Motor neuron (in vitro differentiated cells): ENCODE measurements around the gene CASKIN2. TPM values are rescaled to one million over a fixed set of nuclear protein-coding genes. Genes with fewer than 3 reads are reported as not detected.
"Not testable (repeated sequence)": the region's sequence is repeated elsewhere in the genome, so short reads cannot be mapped to it uniquely, and the experiment has no call there.

ENCODE experiments used
- ATAC-seq, 8 experiments: fragments of 200-7000 bp; cut with Tn5 transposase; replicated peaks in 6 of 8; 2 replicates each; pipeline ENCODE4 v1.8.0; 2021; ENCODE audit warnings: mild to moderate bottlenecking in 8 of 8, moderate library complexity in 8 of 8
- H3K27ac ChIP-seq, 2 donors: fragments of 250-450 bp; sonication (Bioruptor Pico); 2 replicates each; pipeline ENCODE4 v1.9.0; 2021; ENCODE audit warnings: antibody characterized with exemption in 2 of 2, mild to moderate bottlenecking in 2 of 2, moderate library complexity in 1 of 2
- H3K4me1 ChIP-seq, 2 donors: fragments of 250-450 bp; sonication (Bioruptor Pico); replicated peaks in 1 of 2; 2 replicates each; pipeline ENCODE4 v1.6.1; 2021; ENCODE audit warnings: antibody characterized with exemption in 2 of 2, mild to moderate bottlenecking in 2 of 2, moderate library complexity in 1 of 2
- H3K4me3 ChIP-seq, 5 donors: fragments of 250-450 bp; sonication (Bioruptor Pico); 2 replicates each; pipeline ENCODE4 v1.9.0; 2021; ENCODE audit warnings: antibody characterized with exemption in 5 of 5, mild to moderate bottlenecking in 5 of 5, moderate library complexity in 4 of 5
- WGBS, 10 experiments: fragments of 450-650 bp; shearing (Covaris generic); methylation state at CpG; one replicate each; pipeline ENCODE4 v1.0.0; 2022; 5-methylcytosine and 5-hydroxymethylcytosine counted together
- in situ Hi-C, 9 experiments: fragments of 400-800 bp; cut with MboI; loops; one replicate each; pipeline ENCODE4 v1.15.0; 2021; ENCODE audit warnings: low sequenced_read_pairs in 9 of 9, low pct_unique_long_range_greater_than_20kb in 2 of 9; ENCODE audit not compliant: unreplicated experiment in 9 of 9
- total RNA-seq, 8 experiments: library from RNA; unstranded; fragments of 300-600 nt; gene quantifications; 2 replicates each; pipeline versions ENCODE4 v1.2.3 to v1.2.4, GENCODE V29; 2022

Gene CASKIN2
- total RNA-seq, 8 experiments from 2014 or later = 2.2 to 10.8 (median 6.4) TPM

DNA sequence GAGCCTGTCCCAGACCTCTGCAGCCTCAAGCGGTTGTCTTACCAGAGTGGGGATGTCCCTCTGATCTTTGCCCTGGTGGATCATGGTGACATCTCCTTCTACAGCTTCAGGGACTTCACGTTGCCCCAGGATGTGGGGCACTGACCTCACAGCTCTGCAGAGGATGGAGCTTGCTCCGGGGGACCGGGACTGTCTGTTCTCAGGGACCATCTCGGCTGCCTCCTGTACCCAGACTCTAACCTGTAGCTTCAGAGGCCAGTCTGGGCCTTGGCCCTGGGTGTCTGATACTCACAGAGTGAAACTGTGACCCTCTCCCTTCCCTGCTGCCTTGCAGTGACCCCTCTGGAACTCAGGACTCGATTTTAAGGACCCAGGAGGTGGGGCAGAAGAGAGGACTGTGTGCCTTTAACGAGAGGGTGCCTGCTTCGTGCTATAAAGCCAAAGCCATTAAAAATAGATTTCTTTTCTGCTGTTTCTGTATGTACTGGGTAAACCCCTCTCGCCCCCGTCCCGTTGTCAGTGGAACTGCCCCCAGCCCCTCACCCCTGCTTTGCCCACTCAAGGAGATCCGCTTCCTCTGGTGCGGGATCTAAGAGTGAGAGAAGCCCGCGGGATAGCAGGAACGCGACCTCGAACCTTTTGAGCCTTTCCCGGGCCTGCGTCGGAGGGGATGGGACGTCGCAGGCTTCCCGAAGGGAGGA, 9.1 kb upstream of the CASKIN2 start:
- H3K4me3 ChIP-seq = peak overlapping the region; percentile 36 to 54 (median 52)
- H3K4me1 ChIP-seq = peaks cover 0 to 5% of the 10 kb centered on the region in 2 donors
- WGBS, 10 experiments = 43 to 100% (median 85%) methylated on average over 1 to 4 of the region's 24 CpGs; no CpG with 5 or more reads in 3 of the 10 experiments
- no peak overlapping the region for H3K27ac ChIP-seq
- in situ Hi-C loops = no loop called here
- ATAC-seq = no peak

- Histone ChIP-seq H3K4me3 (no peak overlapping the region), H3K27ac (no peak overlapping the region), H3K4me1 (peaks cover 0 to 5% of the 10 kb centered on the region in 2 donors)
- WGBS, 10 experiments = 60 to 100% (median 94%) methylated on average over 1 to 2 of the region's 7 CpGs; no CpG with 5 or more reads in 6 of the 10 experiments
- in situ Hi-C loops = no loop called here
- no peak for ATAC-seq
Measured at GRCh38 chr17:75523647-75524046, 8.3 kb upstream of the CASKIN2 start.

GRCh38 chr17:75521951-75522727, 6.8 kb upstream of the CASKIN2 start:
- Histone ChIP-seq H3K4me1 (peaks cover 4 to 10% of the 10 kb centered on the region in 2 donors), H3K4me3 (no peak overlapping the region), H3K27ac (no peak overlapping the region)
- in situ Hi-C loops = no loop called here
- 82 to 100% (median 98%) methylated on average over 1 to 15 of the region's 33 CpGs; no CpG with 5 or more reads in 6 of the 10 experiments for WGBS, 10 experiments
- no peak for ATAC-seq

DNA sequence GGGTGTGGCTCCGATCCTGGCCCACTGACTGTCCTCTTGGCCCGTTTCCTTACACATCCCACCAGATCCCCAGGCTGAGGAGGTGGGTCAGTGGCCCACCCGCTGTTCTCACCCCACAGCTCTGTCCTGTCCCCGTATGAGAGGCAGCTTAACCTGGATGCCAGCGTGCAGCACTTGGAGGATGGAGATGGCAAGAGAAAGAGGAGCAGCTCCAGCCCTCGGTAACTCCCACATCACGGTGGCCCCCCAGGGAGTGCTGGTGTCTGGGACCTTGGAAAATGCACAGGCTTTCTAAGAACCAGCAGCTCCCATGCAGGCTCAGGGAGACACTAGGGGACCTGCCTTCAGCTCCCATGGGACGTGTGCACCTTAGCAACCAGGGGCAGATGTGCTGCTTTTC, 6.0 kb upstream of the CASKIN2 start:
- no peak for ATAC-seq
- Histone ChIP-seq H3K4me3 (no peak overlapping the region), H3K27ac (no peak overlapping the region), H3K4me1 (peaks cover 4 to 10% of the 10 kb centered on the region in 2 donors)
- WGBS, 10 experiments = 78 to 94% (median 84%) methylated on average over 1 to 8 of the region's 8 CpGs; no CpG with 5 or more reads in 6 of the 10 experiments
- in situ Hi-C loops = no loop called here

DNA sequence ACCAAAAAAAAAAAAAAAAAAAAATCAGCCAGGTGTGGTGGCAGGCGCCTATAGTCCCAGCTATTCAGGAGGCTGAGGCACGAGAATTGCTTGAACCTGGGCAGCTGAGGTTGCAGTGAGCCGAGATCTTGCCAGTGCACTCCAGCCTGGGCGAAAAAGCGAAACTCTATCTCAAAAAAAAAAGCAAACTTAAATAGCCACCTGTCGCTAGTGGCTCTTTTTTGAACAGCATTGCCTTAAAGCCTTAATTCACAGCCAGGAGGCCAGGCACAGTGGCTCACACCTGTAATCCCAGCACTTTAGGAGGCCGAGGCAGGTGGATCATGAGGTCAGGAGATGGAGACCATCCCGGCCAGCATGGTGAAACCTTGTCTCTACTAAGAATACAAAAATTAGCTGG, 5.1 kb upstream of the CASKIN2 start:
- in situ Hi-C loops, ATAC-seq, H3K27ac ChIP-seq, H3K4me3 ChIP-seq: not testable (repeated sequence)
- peaks cover 4 to 10% of the 10 kb centered on the region in 2 donors for H3K4me1 ChIP-seq
- WGBS, 10 experiments = 85 to 100% (median 98%) methylated on average over 1 to 7 of the region's 8 CpGs; no CpG with 5 or more reads in 3 of the 10 experiments

DNA sequence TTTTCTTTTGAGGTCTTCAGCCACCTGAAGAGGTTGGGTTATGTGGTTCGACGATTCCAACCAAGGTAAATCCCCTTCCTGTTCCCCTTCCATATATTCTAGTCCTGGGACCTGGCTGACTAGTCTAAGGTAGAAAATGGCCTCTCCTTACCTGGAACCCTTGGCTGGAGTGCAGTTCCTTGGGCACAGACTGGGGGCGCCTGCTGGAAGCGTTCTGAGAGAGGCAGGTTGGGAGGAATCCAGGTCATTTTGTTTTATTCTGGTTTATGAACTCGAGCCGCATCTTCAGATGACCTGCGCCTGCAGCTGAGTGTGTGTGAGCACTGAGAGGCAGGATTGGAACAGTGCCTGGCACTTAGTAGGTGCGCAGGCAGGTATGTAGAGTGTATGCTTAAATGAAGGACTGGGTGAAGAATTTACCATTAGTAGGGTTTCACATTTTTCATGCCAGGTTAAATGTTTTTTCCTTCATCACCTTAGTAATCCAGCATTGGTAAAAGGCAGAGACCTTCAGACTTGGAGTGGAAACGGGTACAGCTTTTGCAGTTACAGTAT, 3.7 kb upstream of the CASKIN2 start:
- no peak overlapping the region for H3K4me3 ChIP-seq
- in situ Hi-C loops = no loop called here
- no peak overlapping the region for H3K27ac ChIP-seq
- peaks cover 7 to 8% of the 10 kb centered on the region in 2 donors for H3K4me1 ChIP-seq
- 89 to 100% (median 97%) methylated on average over 1 to 8 of the region's 9 CpGs; no CpG with 5 or more reads in 2 of the 10 experiments for whole genome bisulfite sequencing, 10 experiments
- no peak for ATAC-seq

GRCh38 chr17:75518201-75518600, 2.9 kb upstream of the CASKIN2 start:
- whole genome bisulfite sequencing, 10 experiments = 80 to 100% (median 90%) methylated on average over 1 to 3 of the region's 3 CpGs; no CpG with 5 or more reads in 3 of the 10 experiments
- in situ Hi-C loops = no loop called here
- H3K4me3 ChIP-seq = no peak overlapping the region
- no peak for ATAC-seq
- H3K27ac ChIP-seq = no peak overlapping the region
- H3K4me1 ChIP-seq = peaks cover 12 to 13% of the 10 kb centered on the region in 2 donors

DNA sequence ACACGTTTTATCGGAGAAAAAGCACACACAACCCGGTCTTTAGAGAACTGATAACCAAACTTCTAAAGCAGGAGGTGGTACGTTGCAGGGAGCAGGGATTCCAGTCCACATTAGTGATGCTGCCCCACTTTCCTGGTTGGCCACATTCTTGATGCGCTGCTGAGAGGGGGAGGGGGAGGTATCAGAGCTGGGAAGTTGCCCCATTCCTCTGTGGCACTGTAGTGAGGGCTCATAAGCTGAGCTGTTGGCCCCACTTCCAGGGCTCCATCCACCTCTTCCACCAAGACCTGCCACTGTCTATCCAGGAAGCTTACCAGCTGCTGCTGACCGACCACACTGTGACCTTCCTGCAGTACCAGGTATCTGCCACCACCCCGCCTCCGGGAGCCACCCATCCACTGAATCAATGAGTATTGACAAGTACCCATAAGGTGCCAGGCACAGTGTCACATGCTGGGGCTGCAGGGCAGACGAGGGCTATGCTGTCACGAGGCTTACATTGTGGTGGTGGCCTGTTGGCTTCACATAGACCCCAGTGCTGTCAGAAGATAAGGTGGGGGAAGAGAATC, 2.0 kb upstream of the CASKIN2 start:
- Histone ChIP-seq H3K4me1 (peaks cover 13 to 16% of the 10 kb centered on the region in 2 donors), H3K27ac (no peak overlapping the region), H3K4me3 (peak overlapping the region; percentile 54 to 99 (median 89))
- in situ Hi-C loops = no loop called here
- ATAC-seq = no peak
- WGBS, 10 experiments = 0 to 100% (median 56%) methylated on average over 1 to 5 of the region's 10 CpGs; no CpG with 5 or more reads in 5 of the 10 experiments

DNA sequence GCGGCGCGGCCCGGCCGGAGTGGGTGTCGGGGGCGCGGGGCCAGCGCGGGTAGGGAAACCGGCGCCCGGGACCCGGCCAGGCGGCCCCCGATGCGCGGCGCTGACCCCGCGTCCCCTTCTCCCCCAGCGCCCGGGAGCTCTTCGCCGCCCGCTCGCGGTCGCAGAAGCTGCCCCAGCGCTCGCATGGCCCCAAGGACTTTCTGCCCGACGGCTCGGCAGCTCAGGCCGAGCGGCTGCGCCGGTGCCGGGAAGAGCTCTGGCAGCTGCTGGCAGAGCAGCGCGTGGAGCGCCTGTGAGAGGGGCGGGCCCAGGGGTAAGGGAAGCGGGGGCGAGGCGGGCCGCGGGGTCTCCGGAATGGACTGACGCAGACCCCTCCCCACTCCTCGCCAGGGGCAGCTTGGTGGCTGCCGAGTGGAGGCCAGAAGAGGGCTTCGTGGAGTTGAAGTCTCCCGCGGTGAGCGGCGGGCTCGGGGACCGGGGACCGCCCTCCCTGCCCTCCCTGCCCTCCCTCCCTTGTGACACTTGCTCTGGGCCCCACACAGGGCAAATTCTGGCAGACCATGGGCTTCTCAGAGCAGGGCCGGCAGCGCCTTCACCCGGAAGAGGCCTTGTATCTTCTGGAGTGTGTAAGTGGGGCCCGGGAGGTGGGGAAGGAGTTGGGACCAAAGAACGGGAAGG, 1.4 kb upstream of the CASKIN2 start:
- ATAC-seq = peak; percentile 8 to 36 (median 24)
- Histone ChIP-seq H3K4me3 (peak overlapping the region; percentile 54 to 99 (median 89)), H3K4me1 (peaks cover 13 to 22% of the 10 kb centered on the region in 2 donors), H3K27ac (peak overlapping the region; percentile 1 to 37)
- in situ Hi-C loops = no loop called here
- WGBS, 10 experiments = 0% methylated on average over 1 to 4 of the region's 65 CpGs; no CpG with 5 or more reads in 7 of the 10 experiments

- Histone ChIP-seq H3K27ac (peak within 1 kb of the TSS; percentile 37 to 61), H3K4me1 (peaks cover 13 to 27% of the 10 kb centered on the region in 2 donors)
- in situ Hi-C loops = no loop called here
Measured at GRCh38 chr17:75516255-75516618, 900 bp upstream of the CASKIN2 start, which contains the start of gene TSEN54. TSS of gene TSEN54 (plus strand) at chr17:75516528. CDS start at chr17:75516561, 33 bp downstream.

GRCh38 chr17:75514919-75515495, 330 bp downstream of the CASKIN2 start:
- WGBS, 10 experiments = 0% methylated on average over 4 of the region's 50 CpGs; no CpG with 5 or more reads in 9 of the 10 experiments
- peak overlapping the region; percentile 16 to 26 for H3K27ac ChIP-seq
- H3K4me1 ChIP-seq = peaks cover 13 to 27% of the 10 kb centered on the region in 2 donors
- peak overlapping the region; percentile 54 to 99 (median 89) for H3K4me3 ChIP-seq
- ATAC-seq = peak in 6 of 8 experiments; percentile 0 to 4 (median 2)
- in situ Hi-C loops = no loop called here

More at GRCh38 chr17:75516255-75516618, 900 bp upstream of the CASKIN2 start, which contains the start of gene TSEN54:
- no CpG with 5 or more reads among the region's 45 CpGs for WGBS, 10 experiments
- peak within 1 kb of the TSS; percentile 54 to 99 (median 89) for H3K4me3 ChIP-seq
- peak; percentile 77 to 83 (median 80) for ATAC-seq
